GM18909 (cell line): ENCODE results near the gene RHOBTB3.
A peak's percentile ranks its signal among the peaks of the same experiment; 100 is the strongest.
"Not testable (repeated sequence)": the region's sequence is repeated elsewhere in the genome, so short reads cannot be mapped to it uniquely, and the experiment has no call there.

Source experiments
- ATAC-seq: cut with Tn5 transposase; IDR thresholded peaks from one replicate; pipeline ENCODE4 v1.9.1; 2021; ENCODE audit warnings: mild to moderate bottlenecking; ENCODE audit not compliant: unreplicated experiment, poor library complexity

Gene RHOBTB3

DNA sequence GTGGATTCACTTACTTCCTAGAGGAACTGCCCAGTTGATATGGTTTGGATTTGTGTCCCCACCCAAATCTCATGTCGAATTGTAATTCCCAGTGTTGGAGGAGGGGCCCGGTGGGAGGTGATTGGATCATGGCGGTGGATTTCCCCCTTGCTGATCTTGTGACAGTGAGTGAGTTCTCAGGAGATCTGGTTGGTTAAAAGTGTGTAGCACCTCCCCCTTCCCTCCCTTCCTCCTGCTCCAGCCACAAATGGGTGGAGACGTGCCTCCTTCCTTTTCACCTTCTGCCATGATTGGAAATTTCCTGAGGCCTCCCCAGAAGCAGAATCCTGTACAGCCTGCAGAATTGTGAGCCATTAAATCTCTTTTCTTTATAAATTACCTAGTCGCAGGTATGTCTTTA is 17.9 kb upstream of the RHOBTB3 start:
- ATAC-seq = not testable (repeated sequence)

DNA sequence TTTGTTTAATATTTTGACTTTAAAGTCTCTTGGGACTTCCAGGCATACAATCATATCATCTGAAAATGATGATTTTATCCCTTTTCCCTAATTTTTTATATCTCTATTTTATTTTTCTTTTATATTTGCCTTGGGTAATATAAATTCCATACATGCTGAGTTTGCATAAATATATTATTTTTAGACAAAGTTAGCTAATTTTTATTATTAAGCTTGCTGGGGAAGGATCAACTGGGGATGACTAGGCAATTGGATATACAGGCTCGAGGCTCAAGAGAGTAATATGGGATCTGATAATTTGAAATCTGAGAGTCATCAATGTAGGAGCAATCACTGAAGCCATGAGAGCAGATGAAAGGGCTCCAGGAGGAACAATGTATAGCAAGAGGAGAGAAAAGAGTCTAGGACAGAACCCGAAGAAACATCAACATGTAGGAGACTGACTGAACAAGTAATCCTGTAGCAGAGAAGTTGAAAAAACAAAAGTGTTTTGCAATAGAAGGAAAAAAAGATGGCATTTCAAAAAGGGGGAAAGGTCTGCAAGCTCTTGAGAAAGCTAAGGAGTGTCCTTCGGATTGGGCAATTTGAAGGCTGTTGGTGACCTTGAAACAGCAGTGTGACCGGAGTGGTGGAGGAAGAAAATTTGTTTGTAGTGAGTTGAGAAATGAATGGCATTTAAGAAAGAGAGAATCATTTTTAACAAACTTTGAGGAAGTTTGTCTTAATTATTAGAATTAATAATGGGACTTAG is 17.0 kb upstream of the RHOBTB3 start:
- ATAC-seq = no peak

DNA sequence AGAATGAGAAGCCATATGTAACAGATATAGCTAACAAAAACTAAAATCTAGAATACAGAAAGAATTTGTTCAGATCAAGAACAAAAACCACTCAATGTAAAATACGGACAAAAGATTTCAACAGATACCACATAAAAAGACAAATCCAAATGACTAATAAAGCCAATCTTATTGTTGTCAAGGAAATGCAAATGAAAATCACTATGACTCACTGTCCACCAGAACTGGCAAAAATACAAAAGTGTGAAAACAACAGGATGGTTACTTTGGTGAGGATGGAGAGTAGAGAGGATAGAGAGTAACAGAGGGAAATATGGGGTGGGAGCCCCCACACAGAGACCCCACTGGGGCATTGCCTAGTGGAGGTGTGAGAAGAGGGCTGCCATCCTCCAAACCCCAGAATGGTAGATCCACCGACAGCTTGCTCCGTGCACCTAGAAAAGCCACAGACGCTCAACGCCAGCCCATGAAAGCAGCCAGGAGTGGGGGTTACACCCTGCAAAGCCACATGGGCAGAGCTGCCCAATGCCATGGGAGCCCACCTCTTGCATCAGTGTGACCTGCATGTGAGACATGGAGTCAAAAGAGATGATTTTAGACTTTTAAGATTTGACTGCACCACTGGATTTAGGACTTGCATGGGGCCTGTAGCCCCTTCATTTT is 15.2 kb upstream of the RHOBTB3 start:
- no peak for ATAC-seq

DNA sequence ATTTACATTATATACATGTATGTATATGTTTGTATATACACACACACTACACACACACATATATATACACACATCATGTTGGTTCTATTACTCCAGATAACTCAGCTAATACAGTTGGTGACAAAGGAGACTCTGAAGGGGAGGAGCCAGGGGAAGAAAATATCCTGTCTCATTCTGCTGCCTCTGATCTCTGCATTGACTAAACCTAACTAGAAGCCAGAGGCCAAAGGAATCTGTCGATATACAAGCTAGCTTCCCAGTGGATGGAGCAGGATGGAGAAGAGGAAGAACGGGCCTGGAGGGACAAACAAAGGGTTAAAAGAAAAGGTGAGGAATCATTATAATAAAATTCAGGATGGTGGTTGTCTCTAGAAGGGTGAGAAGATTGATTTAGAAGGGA is 13.7 kb upstream of the RHOBTB3 start:
- no peak for ATAC-seq

DNA sequence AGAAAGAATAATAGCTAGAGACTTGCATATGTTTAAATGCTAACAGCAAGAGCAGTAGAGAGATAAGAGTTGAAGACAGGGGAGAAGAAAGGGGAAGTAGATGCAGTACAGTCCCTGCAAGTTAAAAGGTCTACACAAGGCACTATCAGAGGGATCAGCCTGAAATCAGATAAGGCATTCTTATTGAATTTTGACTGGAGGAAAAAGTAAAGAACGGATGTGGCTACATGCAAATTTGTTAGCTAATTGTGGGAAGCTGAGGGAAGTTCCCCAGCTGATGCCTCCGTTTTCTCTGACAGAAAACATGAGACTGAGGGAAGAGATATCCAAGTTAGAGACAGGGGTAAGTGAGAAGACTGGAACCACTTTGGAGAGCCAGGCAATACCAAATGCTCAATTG is 12.9 kb upstream of the RHOBTB3 start:
- peak; percentile 92 for ATAC-seq

DNA sequence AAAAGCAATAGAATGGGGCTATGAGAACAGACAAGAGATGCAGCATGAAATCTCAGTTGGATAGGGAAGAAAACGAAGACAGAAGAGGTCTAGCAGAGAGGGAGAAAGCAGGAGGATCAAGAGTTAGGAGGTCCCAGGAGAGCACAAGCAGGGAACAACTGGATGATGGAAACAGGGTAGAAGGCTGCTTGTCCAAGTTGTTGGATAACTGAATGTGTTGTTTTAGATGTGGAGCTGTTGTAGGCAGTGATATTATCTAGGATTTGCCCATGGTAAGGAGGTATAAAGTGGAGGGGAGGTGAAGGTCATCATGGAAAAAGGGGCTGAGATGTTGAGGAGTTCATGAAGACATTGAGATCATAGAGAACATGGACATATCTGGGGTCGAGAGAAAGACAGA is 12.4 kb upstream of the RHOBTB3 start:
- ATAC-seq = no peak

DNA sequence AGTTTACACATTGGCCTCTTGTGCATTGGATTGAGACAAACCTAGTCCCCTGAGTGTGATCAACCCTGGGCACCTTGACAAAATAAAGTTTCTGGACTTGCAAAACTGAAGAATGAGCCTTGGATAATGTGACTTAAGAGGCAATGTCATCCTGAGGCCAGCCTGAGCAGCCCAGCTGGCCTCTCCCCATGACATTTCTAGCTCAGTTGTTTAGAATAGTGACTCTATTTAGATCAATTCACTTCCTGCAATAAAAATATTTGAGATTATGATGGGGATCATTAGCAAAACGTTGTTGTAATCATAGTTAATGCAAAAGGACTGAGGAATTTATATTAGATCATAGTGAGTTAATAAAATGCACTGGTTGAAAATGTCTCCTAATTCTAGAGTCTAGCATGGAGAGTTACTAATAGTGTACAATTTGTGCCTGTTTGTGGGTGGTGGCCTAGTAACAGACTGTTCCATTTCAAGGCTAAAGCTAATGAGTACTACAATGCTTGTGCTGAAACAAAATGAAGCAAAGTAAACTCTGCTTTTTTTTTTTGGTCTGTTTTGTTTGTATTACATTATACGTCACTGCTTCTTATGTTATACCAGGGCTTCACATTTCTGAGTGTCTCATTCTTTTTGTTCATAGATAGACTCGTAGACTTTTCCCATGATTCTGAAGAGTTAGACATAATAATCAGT is 10.9 kb upstream of the RHOBTB3 start:
- ATAC-seq = no peak

DNA sequence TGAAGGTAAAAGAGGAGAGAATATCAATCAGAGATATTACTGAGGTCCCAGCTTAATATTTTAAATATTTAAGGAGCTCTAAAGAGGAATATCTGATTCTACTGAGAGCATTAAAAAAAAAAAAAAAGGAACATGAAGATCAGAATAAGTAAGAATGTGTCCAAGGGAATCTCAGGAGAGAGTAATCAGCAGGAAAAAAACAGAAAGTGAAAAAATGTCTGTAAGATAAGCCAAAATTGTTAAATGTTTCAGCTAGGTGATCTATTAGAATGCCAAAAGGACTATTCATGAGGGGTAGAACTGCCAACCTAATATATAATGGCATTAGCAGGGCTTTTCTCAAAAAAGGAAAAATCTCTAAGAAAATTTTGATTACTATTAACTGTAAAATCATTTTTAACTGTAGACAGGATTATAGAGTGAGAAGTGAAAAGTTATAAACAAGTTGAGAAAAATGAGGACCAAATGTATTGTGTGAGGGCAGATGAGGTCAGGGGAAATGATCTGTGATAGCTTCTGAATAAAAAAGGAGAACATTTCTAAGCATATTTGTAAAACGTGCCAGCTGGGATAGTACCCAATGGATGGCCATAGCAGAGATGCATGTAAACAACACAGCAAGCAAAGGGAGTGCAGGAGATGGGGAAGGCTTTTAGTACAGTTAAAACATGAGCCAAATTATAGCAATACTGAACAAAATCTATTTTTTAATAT is 9.4 kb upstream of the RHOBTB3 start:
- no peak for ATAC-seq

DNA sequence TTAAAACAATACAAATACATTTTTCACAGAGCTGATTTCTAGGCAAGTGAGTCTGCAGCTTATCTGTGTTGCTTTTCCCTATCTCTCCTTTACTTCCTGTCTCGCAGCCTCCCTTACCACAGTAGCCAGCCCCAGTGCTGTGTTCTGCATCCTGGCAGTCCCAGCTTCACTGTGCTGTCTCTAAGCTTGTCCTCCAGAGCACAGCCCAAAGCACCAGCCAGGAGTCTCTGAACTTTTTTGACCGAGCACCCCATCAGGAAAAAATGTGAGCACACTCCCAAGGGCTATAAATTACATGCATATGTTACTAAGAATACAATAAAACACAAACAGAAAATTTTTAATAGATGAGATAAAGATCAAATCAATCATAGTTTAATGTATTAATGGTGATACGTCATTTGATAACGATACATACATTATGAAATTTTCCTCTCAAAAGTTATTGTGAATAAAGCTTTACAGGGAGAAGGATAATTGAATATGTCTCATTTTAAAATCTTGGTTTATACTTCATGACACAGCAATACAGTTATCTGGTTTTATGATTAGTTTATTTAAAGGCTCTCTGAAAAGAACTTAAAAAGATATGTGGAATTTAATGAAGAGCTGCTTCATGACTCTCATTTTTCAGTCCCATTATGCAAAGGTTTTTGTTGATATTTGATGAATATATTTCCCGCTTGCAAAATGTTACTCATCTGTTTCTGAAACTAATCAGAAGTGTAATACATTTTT is 7.3 kb upstream of the RHOBTB3 start:
- no peak for ATAC-seq

DNA sequence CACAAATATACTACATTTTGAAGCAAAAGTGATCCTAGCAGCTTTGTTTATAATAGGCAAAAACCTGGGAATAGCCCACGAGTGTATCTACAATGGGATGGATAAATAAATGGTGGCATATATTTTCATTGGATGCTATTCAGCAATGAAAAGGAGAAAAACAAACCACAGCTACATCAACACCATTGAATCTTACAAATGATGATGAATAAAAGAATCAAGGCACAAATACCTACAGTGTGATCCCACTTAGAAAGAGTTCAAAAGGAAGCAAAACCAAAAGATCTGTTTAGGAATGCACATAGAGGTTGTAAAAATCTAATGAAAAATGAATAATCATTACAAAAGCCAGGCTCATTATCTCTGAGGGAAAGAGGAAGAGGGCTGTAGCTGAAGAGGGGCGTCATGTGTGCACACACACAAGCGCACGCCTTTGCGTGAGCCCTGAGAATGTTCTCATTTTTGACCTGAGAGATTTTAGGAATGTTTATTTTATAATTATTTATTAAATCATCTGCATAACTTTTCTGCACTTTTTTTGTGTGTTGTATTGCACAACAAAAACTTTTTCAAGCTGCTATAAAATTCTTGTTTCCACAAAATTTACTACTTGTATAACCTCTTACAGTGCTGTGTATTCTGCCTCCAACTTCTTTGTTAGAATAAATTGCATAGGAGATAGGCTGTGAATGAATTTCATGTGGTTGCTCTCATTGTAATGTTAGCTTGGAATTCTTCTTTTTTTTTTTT is 5.9 kb upstream of the RHOBTB3 start:
- ATAC-seq = no peak

DNA sequence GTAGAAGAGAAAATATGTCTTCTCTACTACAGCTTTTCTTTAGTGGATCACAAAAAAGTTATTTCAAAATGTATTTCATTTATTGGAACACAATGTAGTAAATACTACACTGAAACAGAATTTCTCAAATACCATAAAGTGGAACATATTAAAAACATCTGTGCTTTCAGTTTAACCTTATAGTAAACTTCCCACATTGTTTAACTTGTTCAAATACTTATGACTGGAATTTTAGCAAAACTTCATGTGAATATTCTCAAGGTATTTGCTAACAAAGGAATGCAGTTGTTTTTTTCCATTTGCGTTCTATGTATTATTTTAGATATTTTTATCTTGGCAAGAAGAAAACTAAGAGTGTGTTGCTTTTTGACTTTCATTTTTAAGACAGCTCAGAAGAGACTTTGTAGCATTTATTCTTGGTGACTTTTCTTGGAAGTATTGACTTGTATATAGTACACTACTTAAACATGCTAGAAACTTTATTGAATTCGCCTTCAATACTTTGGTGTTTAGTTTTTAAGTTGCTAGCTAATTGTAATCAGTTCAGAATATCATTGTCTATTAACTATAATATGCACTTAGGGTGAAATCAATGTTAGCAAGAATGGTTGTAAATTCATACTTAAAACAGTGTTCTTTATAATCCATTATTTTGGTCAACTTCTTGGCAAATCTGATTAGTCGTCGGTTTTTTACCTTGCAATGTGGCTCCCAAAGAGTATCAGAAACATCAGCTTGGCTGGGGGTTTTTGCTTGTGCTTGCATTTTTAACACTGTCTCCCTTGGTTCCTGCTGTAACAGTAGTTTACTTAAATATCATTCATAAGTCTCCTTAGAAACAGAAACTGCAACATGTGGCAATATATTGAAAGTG is 5.0 kb upstream of the RHOBTB3 start:
- ATAC-seq = peak; percentile 33

DNA sequence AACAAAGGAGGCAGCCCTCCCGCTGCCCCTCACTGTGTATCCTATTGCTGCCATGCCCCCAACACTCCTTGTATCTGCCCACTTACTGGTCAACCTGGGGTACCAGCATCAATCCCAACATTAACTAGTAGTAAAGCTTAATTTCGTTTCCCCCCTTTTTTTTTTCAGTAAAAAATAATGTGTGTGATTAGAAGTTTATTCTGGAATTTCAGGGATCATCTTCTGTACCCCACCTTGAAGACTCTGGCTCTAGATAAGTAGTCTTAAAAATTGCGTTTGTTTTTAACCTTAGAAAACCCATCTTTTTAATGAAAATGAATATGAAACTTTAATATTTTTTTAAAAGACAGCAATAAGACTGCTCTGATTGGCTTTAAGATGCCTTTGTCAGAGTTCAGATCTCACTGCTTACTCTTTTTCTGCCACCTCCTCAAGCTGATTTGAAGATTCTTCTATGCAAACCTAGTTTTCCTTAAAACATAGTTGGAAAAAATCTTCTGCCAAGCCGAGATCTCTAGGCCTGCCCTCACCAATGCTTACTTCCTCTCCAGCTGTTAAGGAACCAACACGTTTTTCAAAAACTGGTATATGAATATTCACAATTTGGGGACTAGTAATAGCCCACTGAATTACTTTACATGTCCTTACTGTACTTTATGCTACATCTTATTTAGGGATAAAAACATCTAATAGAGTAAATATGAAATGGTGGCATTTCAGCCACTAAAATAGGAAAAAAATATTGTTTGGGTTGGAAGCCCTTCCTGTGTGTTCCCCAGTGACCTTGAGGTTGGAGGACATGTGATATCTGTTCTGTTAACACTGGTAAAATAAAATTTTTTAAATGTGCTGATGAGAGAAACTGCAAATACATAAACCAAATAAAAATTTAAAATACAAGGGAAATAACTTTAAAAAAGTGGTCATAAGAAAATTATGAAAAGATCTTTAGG is 4.0 kb upstream of the RHOBTB3 start:
- ATAC-seq = no peak

GRCh38 chr5:95727764-95728191 is 3.4 kb upstream of the RHOBTB3 start:
- peak; percentile 33 for ATAC-seq

DNA sequence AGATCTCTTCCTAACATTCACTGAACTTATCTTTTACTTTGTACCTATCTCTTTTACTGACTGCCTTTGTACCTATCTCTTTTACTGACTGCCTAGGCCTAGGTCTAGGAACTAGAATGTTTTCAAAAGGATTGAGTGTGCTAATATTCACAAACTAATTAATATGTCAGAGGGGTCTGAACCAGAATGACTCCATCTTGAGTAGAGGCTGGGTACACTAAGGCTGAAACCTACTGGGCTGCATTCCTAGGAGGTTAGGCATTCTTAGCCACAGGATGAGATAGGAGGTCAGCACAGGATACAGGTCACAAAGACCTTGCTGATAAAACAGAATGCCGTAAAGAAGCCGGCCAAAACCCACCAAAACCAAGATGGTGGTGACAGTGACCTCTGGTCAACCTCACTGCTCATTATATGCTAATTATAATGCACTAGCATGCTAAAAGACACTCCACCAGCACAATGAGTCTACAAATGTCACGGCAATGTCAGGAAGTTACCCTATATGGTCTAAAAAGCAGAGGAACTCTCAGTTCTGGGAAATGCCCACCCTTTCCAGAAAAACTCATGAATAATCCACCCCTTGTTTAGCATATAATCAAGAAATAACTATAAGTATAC is 2.5 kb upstream of the RHOBTB3 start:
- no peak for ATAC-seq

GRCh38 chr5:95729115-95730010 is 1.8 kb upstream of the RHOBTB3 start:
- no peak for ATAC-seq
